HuH-7 (cell line): Measurements from ENCODE around the gene ROBO1.

ENCODE experiments used
- DNase-seq: peaks from one replicate; pipeline ENCODE4 v3.0.0; 2011; ENCODE audit warnings: low spot score

ROBO1 gene

DNA sequence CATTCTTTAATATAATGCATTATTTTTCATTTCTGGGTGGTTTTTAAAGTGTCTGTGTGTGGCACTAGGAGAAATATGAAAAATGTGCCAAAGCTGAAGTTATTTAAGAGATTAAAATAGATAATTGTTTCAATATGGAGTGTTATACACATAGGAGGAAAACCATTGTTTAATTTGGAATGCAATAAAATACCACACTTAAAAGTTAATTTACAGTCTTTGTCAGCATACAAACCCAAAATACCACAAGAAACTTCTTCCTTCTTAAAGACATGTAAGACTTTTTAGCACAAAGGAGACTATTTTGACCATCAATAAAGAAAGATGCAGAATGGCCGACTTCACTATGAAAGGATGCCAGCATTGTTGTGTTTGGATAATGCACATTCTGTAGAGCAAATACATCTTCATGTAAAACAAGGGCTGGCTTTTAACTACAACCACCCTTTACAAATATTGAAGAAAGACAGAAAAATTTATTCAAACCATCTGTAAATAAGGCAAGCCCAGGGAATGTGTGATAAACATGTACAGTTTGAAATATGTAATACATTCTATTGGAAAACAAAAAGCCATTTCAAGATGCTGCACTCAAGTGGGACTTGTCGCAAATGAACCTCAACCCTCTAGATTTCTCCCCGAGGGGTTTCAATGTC, 1146.6 kb downstream of the ROBO1 start:
- DNase-seq = no peak

DNA sequence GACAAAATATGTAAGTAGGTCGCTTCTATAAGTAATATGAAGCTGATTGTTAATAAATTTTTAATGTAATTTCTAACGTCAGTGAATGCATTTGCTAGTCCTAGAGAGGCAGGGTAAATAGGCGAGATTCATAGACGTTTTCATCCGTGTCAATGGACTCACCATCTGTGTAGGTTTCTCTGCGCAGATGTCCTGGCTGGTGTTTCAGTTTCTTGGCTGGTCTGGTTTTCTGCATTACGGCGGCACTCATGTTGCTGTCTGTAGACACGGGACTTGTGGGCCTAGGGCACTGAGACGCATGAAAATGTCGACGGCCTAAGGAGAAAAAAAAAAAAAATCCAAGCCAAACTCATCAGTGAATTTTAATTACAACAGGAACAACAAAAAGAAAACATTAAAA, 1153.3 kb downstream of the ROBO1 start:
- DNase-seq = no peak

DNA sequence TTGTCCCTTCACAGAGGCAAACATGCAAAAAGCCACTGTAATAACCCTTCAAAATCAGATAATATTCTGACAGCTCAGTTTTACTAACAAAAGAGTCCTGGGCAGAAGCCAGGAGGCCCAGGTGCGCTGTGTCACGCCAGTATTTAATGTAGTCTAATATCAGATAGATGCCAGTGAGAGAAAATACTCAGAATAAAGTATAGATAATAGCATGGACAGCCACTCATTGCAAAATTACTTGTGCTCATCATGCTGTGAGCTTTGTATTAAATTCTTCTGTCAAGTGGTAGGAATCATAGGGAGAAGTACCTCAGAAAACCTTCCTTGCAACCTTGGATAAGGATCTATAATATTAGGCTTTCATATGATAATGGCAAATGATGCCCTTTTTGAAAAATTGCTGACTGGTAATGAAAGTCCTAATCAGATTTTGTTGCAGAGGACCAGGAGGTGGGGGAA, 1154.3 kb downstream of the ROBO1 start:
- no peak for DNase-seq

DNA sequence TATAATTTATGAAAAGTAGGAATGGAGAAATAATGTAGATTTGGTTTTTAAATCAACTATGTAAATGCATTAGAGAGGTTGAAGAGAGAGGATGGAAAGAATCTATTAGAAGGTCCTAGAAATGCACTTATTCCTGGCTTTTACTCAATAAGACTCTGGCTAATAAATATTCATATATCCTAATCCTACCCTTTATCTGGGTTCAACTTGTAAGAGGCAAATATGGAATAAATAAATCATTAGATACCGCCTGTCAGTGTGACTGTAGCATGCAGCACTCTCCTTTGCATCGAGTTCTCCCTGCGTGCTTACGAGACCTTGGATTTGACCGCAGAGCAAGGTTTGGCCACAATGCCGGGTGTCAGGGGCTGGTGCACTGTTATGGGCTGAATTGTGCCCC, 1156.5 kb downstream of the ROBO1 start:
- no peak for DNase-seq

DNA sequence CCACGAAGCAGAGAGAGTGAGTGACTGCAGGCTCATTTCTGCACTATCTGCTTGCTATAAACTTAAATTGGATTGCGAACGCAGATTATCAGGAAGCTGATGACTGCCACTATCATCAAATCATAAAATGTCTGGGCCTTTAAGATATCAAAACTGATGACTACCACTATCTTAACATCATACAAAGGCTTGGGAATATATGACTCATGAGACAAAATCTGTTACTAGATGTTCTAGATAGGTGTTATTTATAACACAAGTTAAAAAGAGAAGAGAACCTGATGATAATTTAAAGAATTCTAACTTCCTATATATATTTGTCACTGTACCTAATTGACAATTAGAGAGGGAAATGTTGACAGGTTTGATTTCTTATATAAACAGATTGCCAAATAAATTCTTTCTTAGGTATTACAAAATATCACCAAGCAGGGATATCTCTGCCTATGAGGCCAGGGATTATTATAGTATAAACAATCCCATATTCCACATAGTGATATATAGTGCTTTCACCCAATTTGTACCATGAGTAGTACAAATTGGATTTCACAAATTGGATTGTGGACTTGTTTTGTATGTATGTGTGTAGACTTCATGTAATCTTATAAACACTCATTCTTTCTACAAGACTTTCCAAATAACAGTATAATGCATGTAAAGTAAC, 1157.2 kb downstream of the ROBO1 start:
- no peak for DNase-seq

DNA sequence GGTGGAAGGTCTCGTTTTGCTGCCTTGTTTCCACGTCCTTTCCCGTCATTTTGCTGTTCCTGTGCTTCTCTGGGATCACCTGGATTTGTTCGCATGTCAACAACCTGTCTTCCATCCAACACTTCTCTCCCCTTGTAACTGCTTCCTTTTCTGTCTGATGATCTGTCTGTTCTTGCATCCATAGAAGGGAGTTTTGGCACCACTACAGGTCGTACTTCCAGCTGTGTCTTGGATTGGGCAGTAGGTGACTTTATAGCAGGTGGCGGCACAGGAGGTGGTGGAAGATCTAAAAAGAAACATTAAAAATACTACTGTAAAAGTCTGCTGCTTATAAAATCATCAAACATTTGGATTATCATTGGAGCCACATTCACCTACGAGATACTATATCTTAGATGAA, 1161.0 kb downstream of the ROBO1 start:
- DNase-seq = no peak

DNA sequence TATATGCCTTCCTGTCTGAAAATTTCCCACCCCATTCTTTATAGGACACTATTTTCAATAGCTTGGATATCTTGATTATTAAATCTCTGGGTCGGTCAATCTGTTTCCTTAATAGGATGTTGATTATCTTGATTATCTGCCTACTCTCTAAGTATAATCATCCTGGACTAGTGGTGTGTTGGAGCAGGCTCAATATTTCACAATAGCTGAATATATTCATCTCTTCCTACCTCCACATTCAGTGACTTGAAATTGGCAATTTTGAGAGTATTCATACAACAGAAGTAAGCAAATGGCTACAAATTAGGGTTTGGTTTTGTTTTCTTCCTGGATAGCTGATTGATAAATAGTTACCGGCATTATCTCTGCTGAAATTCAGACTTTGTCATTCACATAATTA, 1162.6 kb downstream of the ROBO1 start:
- no peak for DNase-seq

DNA sequence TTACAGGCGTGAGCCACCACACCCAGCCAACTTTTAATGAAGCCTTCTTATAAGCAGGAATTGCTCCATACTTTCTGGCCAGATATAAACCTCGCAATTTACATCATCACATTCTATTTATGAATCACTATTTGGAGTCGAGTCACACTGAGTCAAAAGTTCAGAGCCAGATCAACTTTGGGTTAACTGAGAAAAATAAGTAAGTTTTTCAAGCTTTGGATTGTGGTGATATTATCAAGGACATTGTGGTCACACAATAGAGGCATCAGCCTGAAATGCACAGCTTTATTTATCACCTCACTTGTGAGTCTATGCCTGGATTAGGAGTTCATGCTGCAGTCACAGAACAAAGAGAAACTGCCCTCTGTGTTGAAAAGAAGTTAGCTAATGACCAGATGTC, 1163.5 kb downstream of the ROBO1 start:
- DNase-seq = no peak

DNA sequence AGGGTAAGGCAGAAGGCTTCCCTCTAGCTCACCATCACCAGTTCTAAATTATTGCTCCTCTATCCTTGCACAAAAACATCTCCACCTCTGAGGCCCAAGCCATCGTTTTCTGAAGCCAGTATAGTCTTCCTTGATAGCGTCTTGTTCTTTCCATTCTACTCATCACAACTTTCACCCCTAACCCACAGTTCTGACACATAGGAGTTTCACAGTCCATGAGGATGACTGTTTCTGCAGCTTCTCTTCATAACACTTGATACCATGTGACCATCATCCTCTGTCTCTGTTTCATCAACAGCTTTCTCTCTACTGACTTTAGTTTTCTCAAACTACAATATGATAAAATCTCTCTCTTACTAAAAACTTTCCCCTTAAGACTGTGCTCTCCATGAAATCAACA, 1166.5 kb downstream of the ROBO1 start:
- DNase-seq = no peak

DNA sequence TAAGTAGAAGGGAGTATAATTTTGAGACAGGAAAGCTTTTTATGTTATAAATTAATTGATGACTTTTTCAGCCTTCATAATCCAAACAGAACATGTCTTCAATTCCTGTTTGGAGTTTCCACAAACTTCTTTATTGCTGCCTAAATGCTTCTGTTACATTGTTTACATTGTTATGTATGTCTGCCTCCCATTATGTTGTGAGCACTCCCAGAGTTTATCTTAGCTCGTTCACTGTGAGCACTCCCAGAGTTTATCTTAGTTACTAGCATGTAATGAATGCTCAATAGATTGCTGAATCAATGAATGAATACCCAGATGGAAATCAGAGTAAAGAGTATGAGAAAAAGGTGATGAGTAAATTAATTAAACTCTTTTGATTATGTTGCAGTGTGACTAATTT, 1178.0 kb downstream of the ROBO1 start:
- DNase-seq = peak; percentile 6

DNA sequence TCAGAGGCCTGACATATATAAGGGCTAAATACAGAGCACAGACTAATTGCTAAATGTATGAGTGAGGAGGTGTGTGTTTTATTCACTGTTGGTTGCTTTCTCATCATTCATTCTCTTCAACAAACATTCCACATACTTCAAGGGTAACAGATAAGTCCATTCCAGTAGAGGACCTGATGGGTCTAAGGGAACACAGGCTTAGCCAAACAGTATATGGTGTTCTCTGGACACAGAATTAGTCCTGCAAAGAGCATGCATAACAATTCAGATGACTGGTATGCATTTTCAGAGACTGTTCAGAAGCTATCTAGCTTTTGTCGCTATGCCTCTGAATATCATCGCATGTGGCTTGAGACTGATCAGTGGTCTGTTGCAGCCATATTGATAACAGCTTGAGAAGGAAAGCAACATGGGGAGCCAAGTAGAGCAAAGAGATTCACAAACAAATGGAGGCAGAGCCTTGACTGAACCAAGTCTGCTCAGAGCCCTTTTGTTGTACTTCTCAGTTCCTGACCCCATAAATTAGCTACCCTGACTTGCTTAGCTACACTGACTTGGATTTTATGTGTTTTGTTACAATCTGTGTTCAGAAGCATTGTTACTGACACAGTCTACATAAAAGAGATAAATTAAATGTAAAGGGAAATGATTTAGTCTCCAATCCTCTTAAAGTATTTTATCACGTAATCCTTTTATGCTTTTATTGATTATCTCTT, 1178.7 kb downstream of the ROBO1 start:
- DNase-seq = no peak

DNA sequence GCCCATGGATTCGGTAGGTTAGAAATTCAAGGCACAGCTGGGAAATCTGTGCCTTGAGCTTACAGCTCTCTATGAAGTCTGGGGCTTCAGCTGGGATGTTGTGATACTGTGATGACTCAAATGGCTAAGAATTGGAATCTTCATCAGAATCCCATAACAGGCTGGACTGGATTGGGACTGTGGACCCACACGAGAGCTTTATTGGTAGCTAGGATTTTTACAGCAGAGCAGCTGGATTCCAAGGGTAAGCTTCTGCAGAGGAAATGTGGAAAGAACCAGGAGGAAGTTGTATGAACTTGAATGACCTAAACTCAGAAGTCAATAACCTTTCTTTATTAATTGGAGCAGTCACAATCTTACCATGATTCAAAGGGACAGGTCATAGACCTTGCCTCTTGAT, 1187.1 kb downstream of the ROBO1 start:
- no peak for DNase-seq

DNA sequence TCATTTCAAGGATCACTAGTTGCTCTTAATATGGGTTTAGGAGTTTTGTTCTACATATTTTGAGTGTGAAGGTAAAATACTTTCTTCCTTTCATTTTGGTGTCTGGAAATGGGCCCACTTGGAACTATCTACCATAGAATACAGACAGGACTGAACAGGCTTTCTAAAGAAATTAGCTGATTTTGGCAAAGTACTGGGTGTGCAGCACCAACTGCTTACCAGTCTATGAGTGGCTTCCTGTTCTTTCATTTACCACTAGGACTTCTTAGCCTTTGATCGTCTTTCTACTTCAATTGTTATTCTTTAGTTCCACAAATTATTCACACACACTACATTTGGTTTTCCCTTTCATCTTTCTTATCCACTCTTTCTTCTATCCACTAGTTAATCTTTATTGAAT, 1196.3 kb downstream of the ROBO1 start:
- DNase-seq = no peak

DNA sequence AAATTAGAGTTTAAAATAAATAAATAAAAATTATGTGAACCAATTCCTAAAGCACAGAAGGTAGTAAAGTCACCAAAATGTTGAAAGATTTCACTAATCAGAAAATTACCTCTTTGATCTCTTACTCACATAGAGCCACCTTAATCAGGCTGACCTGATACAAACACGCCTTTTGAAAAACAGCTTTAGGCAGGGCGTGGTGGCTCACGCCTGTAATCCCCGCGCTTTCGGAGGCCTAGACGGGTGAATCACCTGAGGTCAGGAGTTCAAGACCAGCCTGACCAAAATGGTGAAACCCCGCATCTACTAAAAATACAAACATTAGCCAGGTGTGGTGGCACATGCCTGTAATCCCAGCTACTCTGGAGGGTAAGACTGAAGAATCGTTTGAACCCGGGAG, 1197.3 kb downstream of the ROBO1 start:
- DNase-seq = no peak

DNA sequence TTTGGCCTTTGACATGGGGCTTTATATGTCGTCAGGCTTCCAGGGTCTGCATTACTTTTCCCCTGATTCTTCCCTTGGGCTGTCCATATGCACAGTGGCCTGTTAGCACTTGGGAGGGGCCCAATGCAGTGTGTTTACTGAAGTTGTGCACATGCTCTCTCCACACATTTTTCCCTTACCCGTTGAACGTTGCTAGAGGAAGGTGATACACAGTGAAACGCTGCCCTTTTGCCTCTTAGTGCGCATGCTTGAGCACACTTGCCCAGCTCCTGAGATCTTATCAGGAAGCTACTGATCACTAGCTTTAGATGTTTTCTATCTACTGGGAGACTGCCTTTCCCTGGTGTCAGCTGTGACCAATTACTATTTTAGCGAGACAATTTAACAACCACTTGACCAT, 1198.0 kb downstream of the ROBO1 start:
- no peak for DNase-seq

DNA sequence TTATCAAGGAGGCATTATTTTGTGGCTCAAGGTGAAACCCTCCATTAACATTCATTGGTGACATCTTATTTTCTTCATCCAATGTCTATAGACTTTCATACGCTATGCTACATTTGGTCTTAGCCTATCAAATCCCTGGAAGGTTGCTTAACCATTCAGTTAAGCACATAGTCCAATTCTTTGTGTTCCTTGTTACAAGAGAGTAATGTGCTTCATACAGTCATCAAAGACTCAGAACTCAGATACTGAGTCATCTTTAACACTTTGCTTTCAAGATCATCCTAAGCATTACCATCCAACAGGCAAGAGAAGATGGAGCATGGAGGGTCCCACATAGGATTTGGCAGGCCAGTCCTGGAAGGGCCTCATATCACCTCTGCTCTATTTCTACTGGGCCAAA, 1202.1 kb downstream of the ROBO1 start:
- DNase-seq = no peak

DNA sequence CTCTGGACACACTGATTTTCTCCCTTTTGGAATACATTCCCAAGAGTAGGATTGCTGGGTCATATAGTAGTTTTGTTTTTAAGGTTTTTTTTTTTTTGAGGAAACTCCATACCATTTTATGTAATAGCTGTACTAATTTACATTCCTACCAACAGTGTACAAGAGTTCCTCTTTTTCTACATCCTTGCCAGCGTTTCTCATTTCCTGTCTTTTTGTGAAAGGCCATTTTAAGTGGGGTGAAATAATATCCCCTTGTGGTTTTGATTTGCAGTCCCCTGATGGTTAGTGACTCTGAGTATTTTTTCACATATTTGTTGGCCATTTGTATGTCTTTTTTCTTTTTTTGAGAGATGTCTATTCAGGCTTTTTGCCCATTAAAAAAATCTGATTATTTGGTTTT, 1205.5 kb downstream of the ROBO1 start:
- DNase-seq = no peak
